HG03342 (cell line): Measurements from ENCODE around the gene KRT81.
"Not testable (repeated sequence)": the region's sequence is repeated elsewhere in the genome, so short reads cannot be mapped to it uniquely, and the experiment has no call there.

Experiments used
- ATAC-seq: cut with Tn5 transposase; IDR thresholded peaks from one replicate; pipeline ENCODE4 v1.9.1; 2021; ENCODE audit warnings: mild to moderate bottlenecking, moderate library complexity; ENCODE audit not compliant: unreplicated experiment

KRT81 gene

DNA sequence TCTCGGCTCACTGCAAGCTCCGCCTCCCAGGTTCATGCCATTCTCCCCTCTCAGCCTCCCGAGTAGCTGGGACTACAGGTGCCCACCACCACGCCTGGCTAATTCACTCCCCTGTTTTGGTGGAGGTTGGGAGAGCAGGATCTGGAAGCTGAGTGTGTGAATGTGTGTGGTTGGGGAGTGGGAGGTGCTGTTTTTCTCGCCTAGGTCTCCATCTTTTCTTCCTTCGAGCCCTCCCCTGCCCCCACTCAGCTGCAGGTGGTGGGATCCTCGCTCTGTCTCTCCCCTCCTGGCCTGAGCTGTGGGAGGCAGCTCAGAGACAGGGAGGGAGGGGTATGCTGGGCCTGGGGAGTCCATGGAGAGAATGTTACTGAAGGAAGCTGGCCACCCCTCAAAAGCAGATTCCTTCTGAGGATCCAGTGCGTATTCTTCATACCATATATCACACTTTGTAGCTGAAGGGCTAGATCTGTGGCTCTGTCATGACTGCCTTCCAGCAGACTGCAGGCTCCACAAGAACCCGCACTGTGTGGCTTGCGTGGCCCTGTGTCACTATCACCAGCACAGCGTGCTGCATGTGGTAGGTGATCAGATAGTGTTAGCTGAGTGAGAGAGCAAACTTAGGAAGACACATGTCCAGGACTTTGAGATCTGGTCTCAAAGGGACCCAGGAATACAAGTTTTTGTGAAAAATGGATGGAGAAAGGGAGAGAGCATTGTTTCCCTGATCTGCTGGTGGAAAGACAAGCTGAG is 27.1 kb upstream of the KRT81 start:
- no peak for ATAC-seq

- no peak for ATAC-seq
These were observed 26.2 kb upstream of the KRT81 start for GRCh38 chr12:52317468-52318052.

GRCh38 chr12:52316701-52317100 is 25.4 kb upstream of the KRT81 start:
- no peak for ATAC-seq

- no peak for ATAC-seq
These were observed 25.0 kb upstream of the KRT81 start for GRCh38 chr12:52316290-52316689.

DNA sequence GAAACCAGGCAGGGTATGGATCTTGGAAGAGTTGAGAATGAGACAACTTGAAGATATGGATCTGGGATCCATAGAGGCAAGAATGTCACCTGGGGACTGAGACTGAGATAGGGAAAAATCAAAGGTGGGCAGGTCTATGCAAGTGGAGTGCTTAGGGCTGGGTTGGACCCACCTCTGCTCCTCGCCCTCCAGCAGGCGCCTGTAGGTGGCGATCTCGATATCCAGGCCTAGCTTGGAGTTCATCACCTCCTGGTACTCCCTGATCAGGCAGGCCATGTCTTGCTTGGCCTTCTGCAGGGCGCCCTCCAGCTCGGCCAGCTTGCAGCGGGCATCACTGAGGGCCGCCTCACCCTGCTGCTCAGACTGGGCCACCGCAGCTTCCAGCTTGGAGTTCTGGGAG is 24.4 kb upstream of the KRT81 start:
- ATAC-seq, result not testable (repeated sequence)

DNA sequence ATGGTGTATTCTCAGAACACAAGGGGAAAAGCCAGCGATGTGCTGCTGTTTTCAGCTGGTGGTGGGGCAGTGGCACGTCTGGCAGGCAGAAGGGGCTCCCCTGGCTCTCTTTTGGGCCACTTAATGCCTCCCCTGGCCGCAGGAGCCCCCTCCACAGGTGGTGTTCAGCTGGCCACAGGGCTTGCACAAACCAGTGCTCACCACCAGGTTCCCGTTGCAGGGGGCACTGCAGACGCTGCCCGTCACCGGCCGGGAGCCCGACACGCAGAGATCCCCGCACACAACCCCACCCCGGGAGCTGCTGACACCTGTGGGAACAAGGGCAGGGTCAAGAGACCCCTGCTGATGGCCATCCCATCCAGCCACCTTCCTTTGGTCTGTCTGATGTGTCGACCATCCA is 23.2 kb upstream of the KRT81 start:
- no peak for ATAC-seq

DNA sequence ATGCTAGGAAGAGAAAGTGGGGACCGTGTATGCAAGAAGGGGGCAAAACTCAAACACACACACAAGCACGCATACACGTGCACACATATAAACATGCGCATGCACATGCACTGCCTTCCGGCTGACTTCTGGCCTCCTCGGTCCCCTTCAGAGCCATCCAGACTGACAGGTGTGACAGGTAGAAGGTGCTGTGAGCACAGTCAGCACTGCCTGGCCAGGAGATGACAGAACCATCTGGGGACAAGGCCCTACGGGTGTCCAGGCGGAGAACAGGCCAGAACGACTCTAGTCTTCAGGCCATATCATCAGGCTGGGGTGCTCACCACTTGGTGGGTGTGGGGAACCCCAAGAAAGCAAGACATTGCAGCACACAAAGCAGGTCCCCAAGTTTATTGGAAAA is 22.6 kb upstream of the KRT81 start:
- no peak for ATAC-seq

GRCh38 chr12:52313461-52313860 is 22.1 kb upstream of the KRT81 start:
- no peak for ATAC-seq

GRCh38 chr12:52312086-52312485 is 20.8 kb upstream of the KRT81 start:
- ATAC-seq, result no peak

DNA sequence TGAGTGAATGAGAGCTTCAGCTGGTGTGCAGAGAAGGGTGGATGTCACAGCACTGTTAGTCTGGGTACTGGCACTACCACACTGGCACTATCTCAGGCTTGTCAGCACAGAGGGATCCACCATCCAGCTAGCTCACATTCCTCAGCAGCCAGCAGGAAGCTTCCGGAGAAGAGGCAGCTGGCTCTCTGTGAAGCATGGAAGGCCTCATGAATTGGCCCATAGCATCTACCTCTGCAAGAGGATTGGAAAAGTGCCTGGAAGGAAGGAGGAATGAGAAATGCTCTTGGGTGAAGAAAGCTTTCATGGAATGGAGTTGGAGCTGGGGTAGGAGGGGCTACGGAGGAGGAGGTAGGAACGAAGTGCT is 19.9 kb upstream of the KRT81 start:
- ATAC-seq, result no peak

DNA sequence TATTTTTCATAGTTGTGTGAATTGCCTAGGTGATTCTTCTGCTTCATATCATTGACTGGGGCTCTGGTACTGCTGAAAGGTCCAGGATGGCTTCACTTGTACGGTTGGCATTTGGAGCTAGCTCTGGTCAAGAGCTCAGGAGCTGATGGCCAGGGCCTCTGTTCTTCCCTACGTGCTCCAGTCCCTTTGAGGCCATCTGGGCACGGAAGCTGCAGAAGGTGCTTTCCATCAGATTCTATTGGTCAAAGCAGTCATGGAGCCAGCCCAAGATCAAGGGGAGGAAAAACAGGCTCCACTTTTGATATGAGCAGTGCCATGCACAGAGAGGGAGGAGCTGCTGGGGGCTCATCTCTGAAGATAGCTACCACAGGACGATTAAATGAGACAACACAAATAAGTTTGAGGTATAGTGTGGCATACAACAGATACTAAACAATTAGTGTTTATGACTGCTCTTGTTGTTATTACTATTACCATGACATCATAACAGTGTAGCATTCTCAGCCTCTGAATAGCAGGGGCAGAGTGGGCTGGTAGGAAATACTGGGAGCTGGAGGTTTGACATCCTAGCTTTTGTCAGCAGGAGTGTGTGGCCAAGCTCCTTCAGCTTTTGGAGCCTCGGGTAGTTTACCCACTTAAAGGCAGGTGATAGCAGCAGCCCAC is 19.4 kb upstream of the KRT81 start:
- no peak for ATAC-seq

GRCh38 chr12:52308806-52309425 is 17.6 kb upstream of the KRT81 start:
- no peak for ATAC-seq

DNA sequence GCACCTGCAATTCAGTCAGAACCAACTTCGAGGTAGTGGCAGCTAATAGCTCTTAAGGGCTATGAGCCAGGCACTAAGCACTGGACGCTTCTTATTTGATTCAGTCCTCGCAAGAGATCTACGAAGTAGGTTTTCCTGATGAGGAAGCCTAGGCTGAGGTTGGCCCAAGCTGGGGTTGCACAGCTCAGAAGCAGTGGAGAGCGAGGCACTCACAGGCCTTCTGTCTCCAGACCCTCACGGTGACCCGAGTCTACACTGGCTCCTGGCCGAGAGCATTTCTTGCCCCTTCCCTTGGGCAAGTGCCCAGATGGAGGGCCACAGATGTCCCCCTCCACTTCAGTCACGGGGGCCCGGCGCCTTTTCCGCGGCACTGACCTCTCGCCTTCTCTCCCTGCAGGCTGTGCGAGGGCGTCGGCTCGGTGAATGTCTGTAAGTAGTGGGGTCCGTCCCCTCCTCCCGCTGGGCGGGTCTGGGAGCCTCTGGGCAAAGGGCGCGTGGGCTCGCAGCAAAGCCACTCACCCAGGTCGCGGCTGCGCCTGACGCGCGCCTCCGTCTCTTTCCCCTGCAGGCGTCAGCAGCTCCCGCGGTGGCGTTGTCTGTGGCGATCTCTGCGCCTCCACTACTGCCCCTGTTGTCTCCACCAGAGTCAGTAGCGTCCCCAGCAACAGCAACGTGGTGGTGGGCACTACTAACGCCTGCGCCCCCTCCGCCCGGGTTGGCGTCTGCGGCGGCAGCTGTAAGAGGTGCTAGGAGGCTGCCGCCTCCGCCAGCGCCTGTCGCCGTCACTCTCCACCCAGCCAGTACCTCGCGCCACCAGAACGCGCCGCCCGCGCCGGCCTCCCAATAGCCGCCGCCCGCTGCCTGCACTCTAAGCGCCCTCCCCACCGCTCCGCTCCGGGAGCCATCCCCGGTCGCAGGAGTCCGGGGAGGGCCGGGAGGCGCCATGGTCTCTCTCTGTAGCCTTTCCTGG is 16.8 kb upstream of the KRT81 start:
- ATAC-seq, result no peak

DNA sequence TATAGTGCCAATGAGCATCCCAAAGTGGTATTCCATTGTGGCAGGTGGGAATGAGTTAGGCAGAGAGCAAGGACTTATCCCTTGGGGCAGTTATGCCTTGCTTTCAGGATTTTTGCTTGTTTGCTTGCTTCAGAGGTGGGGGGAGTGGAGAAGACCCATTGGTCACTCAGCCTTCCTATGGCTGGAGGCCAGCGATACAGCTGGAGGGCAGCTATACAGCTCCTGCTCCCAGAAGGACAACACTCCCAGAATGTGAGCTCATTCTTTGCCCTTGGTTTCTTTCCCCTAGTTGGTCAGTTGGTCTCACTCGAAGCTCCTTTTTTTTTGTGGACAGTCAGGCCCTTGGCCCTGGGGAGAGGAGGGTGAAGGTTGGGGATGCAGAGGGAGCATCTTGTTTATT is 15.4 kb upstream of the KRT81 start:
- ATAC-seq, result no peak

DNA sequence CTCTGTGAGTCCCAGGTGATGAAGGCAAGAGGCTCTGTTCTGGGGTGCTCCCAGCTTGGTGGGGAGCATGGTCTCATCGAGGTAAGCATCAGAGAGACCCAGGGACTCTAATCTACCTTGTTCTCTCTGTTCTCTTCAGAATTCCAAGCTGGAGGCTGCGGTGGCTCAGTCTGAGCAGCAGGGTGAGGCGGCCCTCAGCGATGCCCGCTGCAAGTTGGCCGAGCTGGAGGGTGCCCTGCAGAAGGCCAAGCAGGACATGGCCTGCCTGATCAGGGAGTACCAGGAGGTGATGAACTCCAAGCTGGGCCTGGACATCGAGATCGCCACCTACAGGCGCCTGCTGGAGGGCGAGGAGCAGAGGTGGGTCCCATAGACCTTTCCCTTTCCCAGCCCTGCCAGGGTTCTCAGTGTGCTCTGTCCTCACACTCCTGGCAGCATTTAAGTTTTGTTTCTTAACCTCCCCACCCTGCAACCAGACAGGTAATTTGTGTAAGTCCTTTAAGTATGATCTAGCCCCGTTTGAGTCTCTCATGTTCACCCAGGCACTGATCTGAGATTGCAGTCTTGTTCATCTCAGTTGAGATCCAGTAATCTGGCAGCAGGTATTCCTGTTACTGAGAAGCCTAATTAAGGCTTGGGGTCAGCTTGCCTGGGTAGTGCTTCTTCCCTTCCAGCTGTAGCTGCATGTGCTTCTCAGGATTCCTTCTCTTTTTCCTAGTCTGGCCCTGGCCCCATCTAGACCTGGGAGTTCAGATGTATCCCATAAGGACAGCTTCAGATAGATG is 14.8 kb upstream of the KRT81 start:
- ATAC-seq, result no peak

DNA sequence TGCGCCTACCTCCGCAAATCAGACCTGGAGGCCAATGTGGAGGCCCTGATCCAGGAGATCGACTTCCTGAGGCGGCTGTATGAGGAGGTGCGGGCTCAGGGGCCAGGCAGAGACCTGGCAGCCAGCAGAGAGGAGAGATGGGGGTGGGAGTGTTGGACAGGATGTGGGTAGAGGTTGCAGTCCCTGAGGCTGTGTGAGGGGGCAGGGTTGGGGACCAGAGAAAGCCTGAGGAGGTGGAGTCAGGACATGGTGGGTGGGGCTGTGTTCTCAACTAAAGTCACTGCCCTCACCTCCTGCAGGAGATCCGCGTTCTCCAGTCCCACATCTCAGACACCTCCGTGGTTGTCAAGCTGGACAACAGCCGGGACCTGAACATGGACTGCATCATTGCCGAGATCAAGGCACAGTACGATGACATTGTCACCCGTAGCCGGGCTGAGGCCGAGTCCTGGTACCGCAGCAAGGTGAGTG is 13.6 kb upstream of the KRT81 start:
- peak; percentile 85 for ATAC-seq

DNA sequence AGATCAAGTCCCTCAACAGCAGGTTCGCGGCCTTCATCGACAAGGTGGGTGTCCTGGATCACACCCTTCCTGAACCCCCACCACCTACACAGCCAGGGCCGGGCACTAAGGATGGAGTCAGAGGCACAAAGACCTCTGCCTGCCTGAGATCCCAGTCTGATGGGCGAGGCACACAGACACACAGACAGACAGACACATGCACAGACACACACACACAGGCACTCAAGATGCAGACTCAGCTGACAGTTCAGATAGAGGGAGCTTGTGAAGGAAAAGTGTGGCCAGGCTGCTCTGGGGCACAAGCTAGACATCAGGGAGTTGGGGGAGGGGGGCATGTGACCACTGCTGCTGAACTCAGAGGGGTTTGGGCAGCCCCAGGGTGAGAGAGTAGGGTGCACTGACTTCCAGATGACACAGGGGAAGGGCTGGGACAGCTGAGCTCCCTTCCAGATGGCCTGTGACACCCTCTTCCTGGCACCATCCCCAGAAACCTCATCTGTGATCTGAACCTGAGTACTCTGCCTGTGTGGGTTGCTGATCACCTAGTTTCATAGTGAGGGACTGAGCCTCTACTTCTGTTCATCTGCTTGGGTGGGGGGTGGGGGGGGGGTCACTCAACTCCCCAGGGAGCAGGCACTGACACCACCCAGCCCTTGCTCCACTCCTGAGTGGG is 11.0 kb upstream of the KRT81 start:
- ATAC-seq, result not testable (repeated sequence)

DNA sequence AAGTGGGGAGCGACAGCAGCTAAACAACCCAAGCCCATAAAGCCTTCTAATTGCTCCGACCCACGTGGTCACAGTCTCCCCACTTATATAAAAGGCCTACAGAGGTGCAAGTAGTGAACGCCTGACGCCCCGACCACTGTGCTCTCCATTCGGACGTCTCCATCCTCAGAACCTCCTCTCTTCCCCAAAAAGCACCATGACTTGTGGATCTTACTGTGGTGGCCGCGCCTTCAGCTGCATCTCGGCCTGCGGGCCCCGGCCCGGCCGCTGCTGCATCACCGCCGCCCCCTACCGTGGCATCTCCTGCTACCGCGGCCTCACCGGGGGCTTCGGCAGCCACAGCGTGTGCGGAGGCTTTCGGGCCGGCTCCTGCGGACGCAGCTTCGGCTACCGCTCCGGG is 10.4 kb upstream of the KRT81 start:
- ATAC-seq, result not testable (repeated sequence)
